Measurements from ENCODE around the gene SHISA9. TPM values are rescaled to one million over a fixed set of nuclear protein-coding genes. Genes with fewer than 3 reads are reported as not detected.

Gene SHISA9
- total RNA-seq, 4 donors from 2014 or later: 0.30 to 3.1 (median 0.66) TPM

DNA sequence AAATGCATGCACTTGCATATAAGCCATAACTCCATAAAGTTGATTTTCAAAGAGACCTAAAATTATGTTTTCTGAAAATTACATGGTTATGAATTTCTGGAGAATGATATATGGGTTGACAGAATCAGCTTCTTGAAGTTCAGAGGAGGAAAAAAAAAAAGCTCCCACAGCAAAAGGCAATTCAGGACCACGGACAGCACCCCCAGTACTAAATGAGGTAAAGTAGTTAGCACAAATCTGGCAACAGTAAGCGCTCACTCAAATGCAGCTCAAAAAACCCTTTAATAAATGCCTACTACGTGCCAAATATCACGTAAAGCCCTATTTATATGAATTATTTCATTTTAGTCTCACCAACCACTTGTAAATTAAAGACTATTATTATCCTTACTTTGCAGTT is 135.2 kb downstream of the SHISA9 start:
- WGBS, 2 donors: 12 to 14% methylated on average over 4 of the region's 4 CpGs
- DNase-seq (ENCODE audit: low spot score in 2 of 2): no peak
- intact Hi-C loops (cut with DNase I; ENCODE audit: low total_unique reads): no loop called here
- no peak for TF ChIP-seq POLR2A (IDR thresholded peaks at IDR 0.05)
- TF ChIP-seq, protein P1, sequence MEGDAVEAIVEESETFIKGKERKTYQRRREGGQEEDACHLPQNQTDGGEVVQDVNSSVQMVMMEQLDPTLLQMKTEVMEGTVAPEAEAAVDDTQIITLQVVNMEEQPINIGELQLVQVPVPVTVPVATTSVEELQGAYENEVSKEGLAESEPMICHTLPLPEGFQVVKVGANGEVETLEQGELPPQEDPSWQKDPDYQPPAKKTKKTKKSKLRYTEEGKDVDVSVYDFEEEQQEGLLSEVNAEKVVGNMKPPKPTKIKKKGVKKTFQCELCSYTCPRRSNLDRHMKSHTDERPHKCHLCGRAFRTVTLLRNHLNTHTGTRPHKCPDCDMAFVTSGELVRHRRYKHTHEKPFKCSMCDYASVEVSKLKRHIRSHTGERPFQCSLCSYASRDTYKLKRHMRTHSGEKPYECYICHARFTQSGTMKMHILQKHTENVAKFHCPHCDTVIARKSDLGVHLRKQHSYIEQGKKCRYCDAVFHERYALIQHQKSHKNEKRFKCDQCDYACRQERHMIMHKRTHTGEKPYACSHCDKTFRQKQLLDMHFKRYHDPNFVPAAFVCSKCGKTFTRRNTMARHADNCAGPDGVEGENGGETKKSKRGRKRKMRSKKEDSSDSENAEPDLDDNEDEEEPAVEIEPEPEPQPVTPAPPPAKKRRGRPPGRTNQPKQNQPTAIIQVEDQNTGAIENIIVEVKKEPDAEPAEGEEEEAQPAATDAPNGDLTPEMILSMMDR (IDR thresholded peaks at IDR 0.05): no peak
- H3K4me3 ChIP-seq (ENCODE audit: low read depth, poor library complexity, severe bottlenecking): no peak overlapping the region

DNA sequence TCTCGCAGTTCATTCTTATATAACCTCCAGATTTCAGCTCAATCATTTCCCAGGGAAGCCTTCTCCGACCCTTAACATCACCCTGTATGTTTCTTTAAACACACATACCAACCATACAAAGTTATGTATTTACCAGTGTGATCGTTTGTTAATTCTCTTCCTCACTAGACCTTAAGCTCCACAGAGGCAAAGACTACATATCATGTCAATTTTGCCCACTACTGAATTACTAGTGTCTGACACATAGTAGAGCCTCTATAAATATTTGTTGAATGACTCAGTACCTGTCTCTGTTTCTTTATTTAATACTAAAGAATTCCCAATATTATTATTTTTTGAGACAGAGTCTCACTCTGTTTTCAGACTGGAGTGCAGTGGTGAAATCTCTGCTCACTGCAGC is 137.2 kb downstream of the SHISA9 start:
- no peak for DNase-seq (ENCODE audit: low spot score in 2 of 2)
- no peak overlapping the region for H3K4me3 ChIP-seq (ENCODE audit: low read depth, poor library complexity, severe bottlenecking)
- TF ChIP-seq POLR2A (IDR thresholded peaks at IDR 0.05): no peak
- TF ChIP-seq, protein P1 (IDR thresholded peaks at IDR 0.05): no peak
- intact Hi-C loops (cut with DNase I; ENCODE audit: low total_unique reads): no loop called here
- WGBS, 2 donors: 55 to 81% methylated on average over 3 of the region's 3 CpGs

DNA sequence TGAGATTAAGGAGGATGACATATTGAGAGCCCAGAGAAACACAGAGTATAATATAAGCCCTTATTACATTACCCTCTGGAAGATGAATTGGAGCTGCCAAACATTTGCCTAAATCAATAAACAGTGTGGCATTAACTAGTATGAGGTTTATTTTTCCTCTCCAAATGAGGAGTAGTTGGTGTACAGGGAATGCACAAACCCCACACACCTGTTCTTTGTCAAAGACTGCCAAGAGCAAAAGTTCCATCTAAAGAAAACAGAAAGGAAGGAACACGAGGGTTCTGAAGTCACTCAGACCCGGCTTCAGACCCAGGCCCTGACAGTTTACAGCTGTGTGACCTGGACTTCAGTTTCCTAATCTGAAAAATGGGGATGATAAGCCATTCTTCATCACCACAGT is 138.1 kb downstream of the SHISA9 start:
- no peak for DNase-seq (ENCODE audit: low spot score in 2 of 2)
- intact Hi-C loops (cut with DNase I; ENCODE audit: low total_unique reads): no loop called here
- H3K4me3 ChIP-seq (ENCODE audit: low read depth, poor library complexity, severe bottlenecking): no peak overlapping the region
- TF ChIP-seq, protein P1 (IDR thresholded peaks at IDR 0.05): no peak
- no peak for TF ChIP-seq POLR2A (IDR thresholded peaks at IDR 0.05)
- 18 to 62% methylated on average over 2 of the region's 2 CpGs for WGBS, 2 donors

DNA sequence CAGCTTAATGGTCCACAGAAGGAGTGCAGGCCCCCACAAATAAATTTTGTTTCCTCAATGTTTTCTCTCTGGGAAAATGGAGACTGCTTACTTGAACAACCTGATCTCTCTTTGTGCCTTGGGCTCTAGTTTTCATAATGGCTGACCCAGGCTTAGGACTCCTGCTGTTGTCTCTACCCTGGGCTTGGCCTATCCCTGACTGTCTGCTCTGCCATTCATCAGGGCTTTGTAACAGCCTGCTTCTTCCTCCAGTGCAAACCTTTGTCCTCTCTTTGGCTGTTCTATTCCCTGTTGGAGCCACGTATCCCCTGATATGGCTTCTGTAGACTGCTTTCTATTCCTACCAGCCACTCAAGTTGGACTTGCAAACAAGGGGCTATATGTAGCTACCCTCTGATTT is 139.8 kb downstream of the SHISA9 start:
- TF ChIP-seq, protein P1 (IDR thresholded peaks at IDR 0.05): no peak
- no peak for TF ChIP-seq POLR2A (IDR thresholded peaks at IDR 0.05)
- WGBS, 2 donors: 64 to 71% methylated on average over 1 of the region's 1 CpG
- DNase-seq (ENCODE audit: low spot score in 2 of 2): no peak
- intact Hi-C loops (cut with DNase I; ENCODE audit: low total_unique reads): no loop called here
- H3K4me3 ChIP-seq (ENCODE audit: low read depth, poor library complexity, severe bottlenecking): no peak overlapping the region

DNA sequence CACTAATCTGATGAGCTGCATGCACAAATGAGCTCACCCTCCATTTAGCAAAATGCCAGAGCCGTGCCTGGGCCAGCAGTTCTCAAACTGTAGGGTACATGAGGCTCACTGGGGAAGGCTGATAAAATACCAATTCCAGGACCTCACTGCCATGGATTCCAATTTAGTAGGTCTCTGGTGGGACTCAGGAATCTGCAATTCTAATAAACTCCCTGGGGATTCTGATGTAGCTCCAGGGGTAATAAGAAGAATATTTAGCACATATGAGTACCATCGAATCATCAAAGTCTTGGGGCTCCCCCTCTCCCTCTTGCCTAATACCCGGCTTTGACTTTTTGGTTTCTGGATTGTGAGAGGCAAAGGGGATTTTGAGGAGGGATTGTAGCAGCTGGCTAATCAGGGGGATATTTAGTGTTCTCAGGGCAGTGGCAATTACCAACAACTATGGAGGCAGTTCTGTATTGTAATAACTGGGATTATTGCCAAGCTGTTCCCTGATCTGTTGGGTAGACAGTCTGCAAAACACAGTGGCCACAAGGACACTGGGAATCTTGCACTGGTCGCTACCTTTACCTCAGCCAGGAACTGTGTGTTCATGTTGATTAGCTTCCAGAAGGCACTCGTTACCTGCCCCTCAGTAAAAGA is 140.4 kb downstream of the SHISA9 start:
- DNase-seq (ENCODE audit: low spot score in 2 of 2): no peak
- 56 to 66% methylated on average over 5 of the region's 5 CpGs for WGBS, 2 donors
- intact Hi-C loops (cut with DNase I; ENCODE audit: low total_unique reads): no loop called here
- TF ChIP-seq, protein P1 (IDR thresholded peaks at IDR 0.05): no peak
- TF ChIP-seq POLR2A (IDR thresholded peaks at IDR 0.05): no peak
- no peak overlapping the region for H3K4me3 ChIP-seq (ENCODE audit: low read depth, poor library complexity, severe bottlenecking)

DNA sequence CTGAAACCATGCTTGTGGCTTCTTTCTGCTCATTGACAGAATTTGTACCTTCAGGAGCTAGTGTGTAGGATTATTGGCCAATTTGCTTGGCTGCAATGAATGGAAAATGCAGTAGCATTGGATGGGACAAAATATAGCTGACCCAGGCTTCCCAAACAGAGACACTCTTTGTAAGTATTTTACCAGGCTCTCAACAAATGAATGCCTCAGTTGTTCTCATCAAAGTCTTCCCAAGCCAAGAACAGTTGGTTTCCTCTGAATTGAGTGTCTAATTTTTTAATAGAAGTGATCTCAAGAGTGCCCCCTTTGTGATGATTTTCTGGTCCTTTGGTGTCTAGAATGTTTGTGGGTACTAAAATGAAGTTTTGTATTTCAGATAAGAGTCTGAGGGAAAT is 140.9 kb downstream of the SHISA9 start:
- DNase-seq (ENCODE audit: low spot score in 2 of 2): no peak
- TF ChIP-seq, protein P1 (IDR thresholded peaks at IDR 0.05): no peak
- TF ChIP-seq POLR2A (IDR thresholded peaks at IDR 0.05): no peak
- no peak overlapping the region for H3K4me3 ChIP-seq (ENCODE audit: low read depth, poor library complexity, severe bottlenecking)
- intact Hi-C loops (cut with DNase I; ENCODE audit: low total_unique reads): no loop called here
